HAP-1 (cell line): ENCODE measurements around the gene ARFGAP1.
A peak's percentile ranks its signal among the peaks of the same experiment; 100 is the strongest.
"Not testable (repeated sequence)": the region's sequence is repeated elsewhere in the genome, so short reads cannot be mapped to it uniquely, and the experiment has no call there.

Experiments used
- DNase-seq, 2 experiments: peaks; one replicate each; pipeline ENCODE4 v3.0.0-alpha.2; 2016 to 2020; ENCODE audit warnings: low spot score in 2 of 2
- H3K27me3 ChIP-seq: fragments of 250-450 bp; sonication (Bioruptor Pico); 2 replicates; pipeline ENCODE4 v1.5.1; 2020; ENCODE audit warnings: low read depth, mild to moderate bottlenecking, moderate library complexity
- H3K36me3 ChIP-seq: fragments of 250-450 bp; sonication (Bioruptor Pico); replicated peaks from 2 replicates; pipeline ENCODE4 v1.5.1; 2020; ENCODE audit warnings: mild to moderate bottlenecking
- H3K4me1 ChIP-seq: fragments of 250-450 bp; sonication (Bioruptor Pico); 2 replicates; pipeline ENCODE4 v1.5.1; 2020; ENCODE audit warnings: mild to moderate bottlenecking
- H3K4me3 ChIP-seq: fragments of 250-450 bp; sonication (Bioruptor Pico); 2 replicates; pipeline ENCODE4 v1.5.1; 2020; ENCODE audit warnings: mild to moderate bottlenecking, moderate library complexity
- H3K9me3 ChIP-seq: fragments of 250-450 bp; sonication (Bioruptor Pico); 2 replicates; pipeline ENCODE4 v1.5.1; 2020; ENCODE audit warnings: mild to moderate bottlenecking, moderate library complexity
- in situ Hi-C: fragments of 300-500 bp; cut with MboI; formaldehyde crosslinking; loops from 3 replicates; pipeline ENCODE4 v1.14.3; 2020; ENCODE audit warnings: low sequenced_read_pairs, inconsistent platforms, mixed read lengths

Gene ARFGAP1

GRCh38 chr20:63298731-63299312 is 26.2 kb downstream of the ARFGAP1 start:
- Histone ChIP-seq H3K27me3 (peaks cover 48% of the 10 kb centered on the region), H3K36me3 (no peaks in the 10 kb centered on the region), H3K4me3 (no peak overlapping the region), H3K9me3 (no peaks in the 10 kb centered on the region), H3K4me1 (no peaks in the 10 kb centered on the region)
- in situ Hi-C loops = no loop called here
- no peak for DNase-seq

- Histone ChIP-seq H3K36me3 (no peaks in the 10 kb centered on the region), H3K9me3 (no peaks in the 10 kb centered on the region), H3K4me3 (no peak overlapping the region), H3K4me1 (no peaks in the 10 kb centered on the region), H3K27me3 (peaks cover 28% of the 10 kb centered on the region)
- DNase-seq = no peak
- in situ Hi-C loops = no loop called here
These were observed 29.1 kb downstream of the ARFGAP1 start for GRCh38 chr20:63301671-63302070.

GRCh38 chr20:63303095-63303666 is 30.6 kb downstream of the ARFGAP1 start:
- peaks cover 23% of the 10 kb centered on the region for H3K27me3 ChIP-seq
- no peaks in the 10 kb centered on the region for H3K36me3 ChIP-seq
- in situ Hi-C loops = no loop called here
- no peak for DNase-seq
- no peak overlapping the region for H3K4me3 ChIP-seq
- no peaks in the 10 kb centered on the region for H3K4me1 ChIP-seq
- no peaks in the 10 kb centered on the region for H3K9me3 ChIP-seq

DNA sequence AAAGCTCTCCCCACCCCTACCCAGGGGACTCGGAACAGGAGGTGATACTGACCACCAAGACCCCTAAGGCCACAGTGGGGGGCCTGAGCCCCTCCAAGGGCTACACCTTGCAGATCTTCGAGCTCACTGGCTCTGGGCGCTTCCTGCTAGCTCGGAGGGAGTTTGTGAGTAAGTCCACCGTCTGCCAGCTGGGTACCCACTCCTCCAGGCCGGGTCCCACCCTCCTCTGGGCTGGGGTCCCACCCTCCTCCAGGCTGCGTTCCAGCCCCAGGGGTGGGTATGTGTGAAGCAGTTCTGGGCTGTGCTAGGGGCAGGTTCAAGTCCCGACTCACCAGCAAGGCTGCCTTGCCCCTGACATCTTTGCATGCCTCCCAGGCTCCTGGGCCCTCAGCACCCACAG is 32.8 kb downstream of the ARFGAP1 start:
- Histone ChIP-seq H3K9me3 (no peaks in the 10 kb centered on the region), H3K36me3 (no peaks in the 10 kb centered on the region), H3K4me1 (no peaks in the 10 kb centered on the region), H3K27me3 (peaks cover 21% of the 10 kb centered on the region), H3K4me3 (no peak overlapping the region)
- no peak for DNase-seq
- in situ Hi-C loops = no loop called here

DNA sequence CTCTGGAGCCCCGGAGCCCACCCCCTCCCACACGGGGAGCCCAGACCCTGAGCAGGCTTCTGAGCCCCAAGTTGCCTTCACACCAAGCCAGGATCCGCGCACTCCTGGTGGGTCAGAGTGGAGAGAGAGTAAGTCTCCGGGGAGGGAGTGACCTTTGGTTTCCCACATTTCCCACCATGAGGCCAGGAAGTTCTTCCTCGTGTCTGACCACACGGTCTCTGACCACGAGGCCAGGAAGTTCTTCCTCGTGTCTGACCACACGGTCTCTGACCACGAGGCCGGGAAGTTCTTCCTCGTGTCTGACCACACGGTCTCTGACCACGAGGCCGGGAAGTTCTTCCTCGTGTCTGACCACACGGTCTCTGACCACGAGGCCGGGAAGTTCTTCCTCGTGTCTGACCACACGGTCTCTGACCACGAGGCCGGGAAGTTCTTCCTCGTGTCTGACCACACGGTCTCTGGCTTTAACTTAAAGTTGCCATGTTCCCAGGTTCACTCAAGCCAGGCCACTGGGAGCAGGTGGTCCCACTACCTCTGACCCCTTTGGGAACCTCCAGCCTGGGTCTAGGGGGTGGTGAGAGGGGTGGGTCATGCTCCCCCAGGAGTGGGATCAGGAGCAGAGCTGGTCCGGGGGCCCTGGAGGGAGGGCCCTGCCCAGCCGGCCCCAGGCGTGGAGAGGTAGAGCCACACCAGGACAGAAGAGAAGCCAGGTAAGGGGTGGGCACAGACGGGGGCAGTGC is 33.5 kb downstream of the ARFGAP1 start:
- in situ Hi-C loops, H3K4me3 ChIP-seq, DNase-seq, H3K9me3 ChIP-seq, H3K4me1 ChIP-seq, H3K36me3 ChIP-seq: not testable (repeated sequence)
- H3K27me3 ChIP-seq = peaks cover 18% of the 10 kb centered on the region

GRCh38 chr20:63306673-63307537 is 34.3 kb downstream of the ARFGAP1 start:
- H3K27me3 ChIP-seq = peaks cover 13% of the 10 kb centered on the region
- no peaks in the 10 kb centered on the region for H3K4me1 ChIP-seq
- no peaks in the 10 kb centered on the region for H3K36me3 ChIP-seq
- in situ Hi-C loops = no loop called here
- no peak for DNase-seq
- no peak overlapping the region for H3K4me3 ChIP-seq
- no peaks in the 10 kb centered on the region for H3K9me3 ChIP-seq

- H3K4me1 ChIP-seq = no peaks in the 10 kb centered on the region
- H3K36me3 ChIP-seq = no peaks in the 10 kb centered on the region
- DNase-seq = no peak
- in situ Hi-C loops = no loop called here
- H3K4me3 ChIP-seq = no peak overlapping the region
- peaks cover 13% of the 10 kb centered on the region for H3K27me3 ChIP-seq
- no peaks in the 10 kb centered on the region for H3K9me3 ChIP-seq
These were observed 35.1 kb downstream of the ARFGAP1 start for GRCh38 chr20:63307538-63308217.

GRCh38 chr20:63308218-63308911 is 35.8 kb downstream of the ARFGAP1 start:
- DNase-seq = no peak
- H3K9me3 ChIP-seq = no peaks in the 10 kb centered on the region
- H3K4me3 ChIP-seq = no peak overlapping the region
- H3K4me1 ChIP-seq = no peaks in the 10 kb centered on the region
- peaks cover 13% of the 10 kb centered on the region for H3K27me3 ChIP-seq
- in situ Hi-C loops = no loop called here
- H3K36me3 ChIP-seq = no peaks in the 10 kb centered on the region

DNA sequence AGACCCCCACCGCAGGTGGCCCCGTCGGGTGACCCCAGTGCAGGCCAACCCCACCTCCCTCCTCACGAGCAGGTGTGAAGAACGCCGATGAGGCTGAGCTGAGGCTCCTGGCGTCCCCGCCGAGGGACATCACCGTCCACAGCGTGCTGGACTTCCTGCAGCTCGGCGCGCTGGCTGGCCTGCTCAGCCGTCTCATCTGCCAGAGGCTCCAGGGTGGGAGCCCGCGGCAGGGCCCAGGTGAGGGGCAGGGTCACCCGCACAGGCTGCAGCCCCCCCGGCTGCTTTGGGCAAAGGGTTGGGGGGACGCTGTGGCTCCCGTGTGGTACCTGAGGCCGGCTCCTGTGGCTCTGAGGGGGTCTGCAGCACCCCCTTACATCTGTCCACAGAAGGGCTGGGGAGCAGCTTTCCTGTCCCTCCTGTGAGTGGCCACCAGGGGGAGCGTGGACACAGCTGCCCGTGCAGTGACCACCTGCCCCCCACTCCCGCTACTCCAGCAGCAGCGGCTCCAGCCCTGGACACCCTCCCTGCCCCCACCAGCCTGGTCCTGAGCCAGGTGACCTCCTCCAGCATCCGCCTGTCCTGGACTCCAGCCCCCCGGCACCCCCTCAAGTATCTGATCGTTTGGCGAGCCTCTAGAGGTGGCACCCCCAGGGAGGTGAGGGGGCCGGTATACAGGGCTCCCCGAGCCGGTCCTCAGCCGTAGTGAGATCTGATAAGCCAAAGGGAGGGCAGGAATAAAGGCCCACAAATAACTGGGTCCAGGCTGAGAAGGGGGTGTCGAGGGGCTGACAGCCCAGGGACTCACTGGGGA is 36.9 kb downstream of the ARFGAP1 start:
- DNase-seq = peak; percentile 13 to 66

DNA sequence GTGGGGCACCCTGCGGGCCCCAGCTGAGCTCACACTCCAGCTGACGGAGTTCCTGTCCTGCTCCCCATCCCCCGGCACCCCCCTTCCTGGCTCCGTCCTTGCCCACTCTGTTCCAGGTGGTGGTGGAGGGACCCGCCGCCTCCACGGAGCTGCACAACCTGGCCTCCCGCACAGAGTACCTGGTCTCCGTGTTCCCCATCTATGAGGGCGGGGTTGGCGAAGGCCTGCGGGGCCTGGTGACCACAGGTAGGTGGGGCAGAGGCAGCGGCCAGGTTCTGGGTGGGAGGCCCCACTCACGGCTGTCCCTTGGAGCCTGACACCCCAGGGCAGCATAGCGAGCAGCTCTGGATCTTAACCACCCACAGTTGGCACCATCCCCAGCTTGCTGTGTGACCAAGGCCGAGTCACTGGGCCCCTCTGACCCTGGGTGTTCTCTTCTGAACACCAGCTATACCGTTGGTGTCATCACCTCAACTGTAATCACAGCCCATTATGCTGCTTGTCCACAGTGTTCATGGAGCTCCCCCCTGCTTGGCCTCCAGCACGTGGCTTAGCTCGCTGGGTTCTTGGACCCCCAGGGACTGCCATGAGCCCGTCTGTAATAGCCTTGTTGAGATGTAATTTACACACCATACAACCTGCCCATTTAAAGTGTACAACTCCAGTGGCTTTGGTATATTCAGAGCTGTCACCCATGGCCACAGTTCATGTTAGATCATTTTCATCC is 37.8 kb downstream of the ARFGAP1 start:
- in situ Hi-C loops = no loop called here

More for the DNA sequence above, 36.9 kb downstream of the ARFGAP1 start:
- H3K36me3 ChIP-seq = no peaks in the 10 kb centered on the region
- in situ Hi-C loops = no loop called here
- H3K27me3 ChIP-seq = peaks cover 13% of the 10 kb centered on the region
- no peak overlapping the region for H3K4me3 ChIP-seq
- no peaks in the 10 kb centered on the region for H3K4me1 ChIP-seq
- no peaks in the 10 kb centered on the region for H3K9me3 ChIP-seq

DNA sequence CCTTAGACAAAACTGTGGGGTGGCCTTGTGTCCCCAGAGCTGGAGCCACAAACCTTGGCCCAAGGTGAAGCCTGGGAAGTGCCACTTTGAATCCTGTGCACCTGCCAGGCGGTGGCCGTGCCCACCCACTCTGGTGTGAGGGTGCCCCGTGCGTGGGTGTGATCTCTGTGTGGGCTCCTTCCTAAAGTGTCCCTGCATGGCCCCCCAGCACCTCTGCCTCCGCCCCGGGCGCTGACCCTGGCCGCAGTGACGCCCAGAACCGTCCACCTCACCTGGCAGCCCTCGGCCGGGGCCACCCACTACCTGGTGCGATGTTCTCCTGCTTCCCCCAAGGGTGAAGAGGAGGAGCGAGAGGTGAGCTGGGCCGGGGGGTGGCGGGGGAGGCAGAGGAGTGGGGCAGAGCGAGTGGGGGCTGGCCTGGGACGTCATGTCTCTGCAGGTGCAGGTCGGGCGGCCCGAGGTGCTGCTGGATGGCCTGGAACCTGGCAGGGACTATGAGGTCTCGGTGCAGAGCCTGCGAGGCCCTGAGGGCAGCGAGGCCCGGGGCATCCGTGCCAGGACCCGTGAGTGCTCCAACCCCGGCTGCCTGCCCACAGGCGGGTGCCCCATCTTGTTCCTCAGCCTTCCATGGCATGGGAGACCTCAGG is 38.7 kb downstream of the ARFGAP1 start:
- in situ Hi-C loops = no loop called here
- no peaks in the 10 kb centered on the region for H3K4me1 ChIP-seq
- no peak for DNase-seq
- no peaks in the 10 kb centered on the region for H3K9me3 ChIP-seq
- H3K36me3 ChIP-seq = no peaks in the 10 kb centered on the region
- peaks cover 15% of the 10 kb centered on the region for H3K27me3 ChIP-seq
- no peak overlapping the region for H3K4me3 ChIP-seq

More for the DNA sequence above, 37.8 kb downstream of the ARFGAP1 start:
- H3K27me3 ChIP-seq = peaks cover 13% of the 10 kb centered on the region
- no peak overlapping the region for H3K4me3 ChIP-seq
- no peaks in the 10 kb centered on the region for H3K4me1 ChIP-seq
- H3K36me3 ChIP-seq = no peaks in the 10 kb centered on the region
- no peak for DNase-seq
- no peaks in the 10 kb centered on the region for H3K9me3 ChIP-seq
